Subcutaneous abdominal adipose tissue (tissue), 5 donors: ENCODE data around the gene SAMD14.
A peak's percentile ranks its signal among the peaks of the same experiment; 100 is the strongest.
"Not testable (repeated sequence)": the region's sequence is repeated elsewhere in the genome, so short reads cannot be mapped to it uniquely, and the experiment has no call there.

Experiments
- H3K27ac ChIP-seq: one replicate; pipeline ENCODE4 v1.7.0; 2013; ENCODE audit warnings: low read depth, mild to moderate bottlenecking, inconsistent platforms, low read length, moderate library complexity
- H3K27me3 ChIP-seq, 5 donors: one replicate each; pipeline ENCODE4 v1.7.0; 2013; ENCODE audit warnings: low read length in 5 of 5, inconsistent platforms in 1 of 5; ENCODE audit not compliant: control insufficient read depth in 5 of 5, insufficient read depth in 4 of 5
- H3K36me3 ChIP-seq, 5 donors: one replicate each; pipeline ENCODE4 v1.7.0; 2013; ENCODE audit warnings: low read length in 5 of 5; ENCODE audit not compliant: control insufficient read depth in 5 of 5, insufficient read depth in 5 of 5
- H3K4me1 ChIP-seq, 5 donors: one replicate each; pipeline ENCODE4 v1.7.0; 2013; ENCODE audit warnings: low read length in 5 of 5, mild to moderate bottlenecking in 3 of 5, moderate library complexity in 1 of 5; ENCODE audit not compliant: control insufficient read depth in 5 of 5, insufficient read depth in 5 of 5
- H3K4me3 ChIP-seq, 5 donors: one replicate each; pipeline ENCODE4 v1.7.0; 2013; ENCODE audit warnings: low read length in 5 of 5, low read depth in 1 of 5
- H3K9ac ChIP-seq, 5 donors: one replicate each; pipeline ENCODE4 v1.7.0; 2013; ENCODE audit warnings: low read length in 5 of 5, mild to moderate bottlenecking in 4 of 5, moderate library complexity in 3 of 5
- H3K9me3 ChIP-seq, 5 donors: one replicate each; pipeline ENCODE4 v1.7.0; 2013; ENCODE audit warnings: low read length in 5 of 5; ENCODE audit not compliant: control insufficient read depth in 5 of 5
- donor health status: healthy.
- donor health status: healthy.
- donor health status: healthy.
- donor health status: healthy.
- donor health status: healthy.

The SAMD14 gene

GRCh38 chr17:50070908-50071680 is 58.9 kb downstream of the SAMD14 start:
- Histone ChIP-seq H3K4me1 (peaks cover 0 to 8% (median 0%) of the 10 kb centered on the region in 5 donors), H3K36me3 (peaks cover 0 to 39% (median 16%) of the 10 kb centered on the region in 5 donors), H3K4me3 (no peak overlapping the region), H3K9me3 (peaks cover 0 to 5% (median 0%) of the 10 kb centered on the region in 5 donors), H3K9ac (no peak overlapping the region), H3K27ac (no peak overlapping the region), H3K27me3 (no peaks in the 10 kb centered on the region)

- Histone ChIP-seq H3K27me3 (no peaks in the 10 kb centered on the region), H3K27ac (no peak overlapping the region), H3K4me3 (no peak overlapping the region), H3K36me3 (peaks cover 0 to 18% (median 13%) of the 10 kb centered on the region in 5 donors), H3K9ac (no peak overlapping the region), H3K9me3 (peaks cover 0 to 5% (median 0%) of the 10 kb centered on the region in 5 donors), H3K4me1 (peaks cover 3 to 33% (median 23%) of the 10 kb centered on the region in 5 donors)
These were observed 62.0 kb downstream of the SAMD14 start for GRCh38 chr17:50067996-50068395.

- Histone ChIP-seq H3K27ac (no peak overlapping the region), H3K36me3 (peaks cover 0 to 15% (median 11%) of the 10 kb centered on the region in 5 donors), H3K9ac (peak overlapping the region in 1 of 5 donors; percentile 13), H3K4me3 (no peak overlapping the region), H3K4me1 (peaks cover 3 to 43% (median 33%) of the 10 kb centered on the region in 5 donors), H3K27me3 (no peaks in the 10 kb centered on the region), H3K9me3 (peaks cover 0 to 5% (median 0%) of the 10 kb centered on the region in 5 donors)
These were observed 63.0 kb downstream of the SAMD14 start for GRCh38 chr17:50066995-50067394.

GRCh38 chr17:50065056-50065455 is 64.9 kb downstream of the SAMD14 start:
- Histone ChIP-seq H3K27ac (peak overlapping the region; percentile 52), H3K27me3 (no peaks in the 10 kb centered on the region), H3K9ac (peak overlapping the region in 1 of 5 donors; percentile 11), H3K36me3 (peaks cover 0 to 3% (median 3%) of the 10 kb centered on the region in 5 donors), H3K4me1 (peaks cover 5 to 62% (median 49%) of the 10 kb centered on the region in 5 donors), H3K4me3 (no peak overlapping the region), H3K9me3 (no peaks in the 10 kb centered on the region)

GRCh38 chr17:50064253-50065001 is 65.5 kb downstream of the SAMD14 start:
- Histone ChIP-seq H3K9me3 (no peaks in the 10 kb centered on the region), H3K9ac (peak overlapping the region in 3 of 5 donors; percentile 11 to 28 (median 23)), H3K4me1 (peaks cover 5 to 69% (median 54%) of the 10 kb centered on the region in 5 donors), H3K27me3 (no peaks in the 10 kb centered on the region), H3K36me3 (peaks cover 0 to 3% (median 3%) of the 10 kb centered on the region in 5 donors), H3K27ac (peak overlapping the region; percentile 52), H3K4me3 (no peak overlapping the region)

- H3K27me3 ChIP-seq, result no peaks in the 10 kb centered on the region
- H3K4me1 ChIP-seq, result peaks cover 5 to 72% (median 61%) of the 10 kb centered on the region in 5 donors
- H3K27ac ChIP-seq, result peak overlapping the region; percentile 52
- H3K9me3 ChIP-seq, result no peaks in the 10 kb centered on the region
- peak overlapping the region in 2 of 5 donors; percentile 7 to 23 for H3K9ac ChIP-seq
- no peak overlapping the region for H3K4me3 ChIP-seq
- peaks cover 0 to 3% (median 3%) of the 10 kb centered on the region in 5 donors for H3K36me3 ChIP-seq
These were observed 66.3 kb downstream of the SAMD14 start for GRCh38 chr17:50063561-50064252.

GRCh38 chr17:50062293-50063243 is 67.4 kb downstream of the SAMD14 start:
- Histone ChIP-seq H3K9me3 (no peaks in the 10 kb centered on the region), H3K27me3 (no peaks in the 10 kb centered on the region), H3K4me3 (no peak overlapping the region), H3K27ac (peak overlapping the region; percentile 1), H3K36me3 (no peaks in the 10 kb centered on the region), H3K4me1 (peaks cover 5 to 72% (median 65%) of the 10 kb centered on the region in 5 donors), H3K9ac (peak overlapping the region in 1 of 5 donors; percentile 41)

- H3K27me3 ChIP-seq, H3K4me3 ChIP-seq, H3K36me3 ChIP-seq, H3K9me3 ChIP-seq, H3K9ac ChIP-seq: not testable (repeated sequence)
- Histone ChIP-seq H3K27ac (peak overlapping the region; percentile 54), H3K4me1 (peaks cover 5 to 76% (median 70%) of the 10 kb centered on the region in 5 donors)
These were observed 68.3 kb downstream of the SAMD14 start for GRCh38 chr17:50061713-50062045.
